Neural cell (in vitro differentiated cells): Measurements from ENCODE around the gene ISG15.

Source experiments
- EP300 ChIP-seq: fragments of 450-650 bp; conservative IDR thresholded peaks from 2 replicates; pipeline ENCODE4 v1.6.1; 2014; ENCODE audit warnings: antibody characterized with exemption, mild to moderate bottlenecking, moderate library complexity; ENCODE audit not compliant: poor library complexity, severe bottlenecking
- EZH2 ChIP-seq: fragments of 200-600, 300-800 bp; shearing (Covaris generic), sonication (generic); IDR thresholded peaks from 2 replicates; pipeline ENCODE4 v1.6.1; 2014; ENCODE audit warnings: antibody characterized with exemption, low read length, borderline replicate concordance, mild to moderate bottlenecking; ENCODE audit not compliant: insufficient read depth, poor library complexity, severe bottlenecking
- MXI1 ChIP-seq: fragments of 450-650 bp; conservative IDR thresholded peaks from 2 replicates; pipeline ENCODE4 v1.6.1; 2014; ENCODE audit warnings: antibody characterized with exemption, mild to moderate bottlenecking; ENCODE audit not compliant: poor library complexity, severe bottlenecking
- POLR2AphosphoS5 ChIP-seq: IDR thresholded peaks from 2 replicates; pipeline ENCODE4 v1.6.1; 2012
- RAD21 ChIP-seq: fragments of 450-650 bp; conservative IDR thresholded peaks from 2 replicates; pipeline ENCODE4 v1.6.1; 2014; ENCODE audit warnings: antibody characterized with exemption, mild to moderate bottlenecking, moderate library complexity
- SMC3 ChIP-seq: fragments of 450-650 bp; conservative IDR thresholded peaks from 2 replicates; pipeline ENCODE4 v1.6.1; 2014; ENCODE audit warnings: antibody characterized with exemption, mild to moderate bottlenecking, moderate library complexity; ENCODE audit not compliant: poor library complexity
- TF ChIP-seq, protein P1 (sequence below): fragments of 450-650 bp; IDR thresholded peaks from 2 replicates; pipeline ENCODE4 v1.5.1; 2014; ENCODE audit warnings: antibody characterized with exemption, mild to moderate bottlenecking, moderate library complexity; ENCODE audit not compliant: poor library complexity, severe bottlenecking
- TF ChIP-seq, protein P2 (sequence below): IDR thresholded peaks from 2 replicates; pipeline ENCODE4 v1.6.1; 2012; ENCODE audit warnings: borderline replicate concordance

DNA sequence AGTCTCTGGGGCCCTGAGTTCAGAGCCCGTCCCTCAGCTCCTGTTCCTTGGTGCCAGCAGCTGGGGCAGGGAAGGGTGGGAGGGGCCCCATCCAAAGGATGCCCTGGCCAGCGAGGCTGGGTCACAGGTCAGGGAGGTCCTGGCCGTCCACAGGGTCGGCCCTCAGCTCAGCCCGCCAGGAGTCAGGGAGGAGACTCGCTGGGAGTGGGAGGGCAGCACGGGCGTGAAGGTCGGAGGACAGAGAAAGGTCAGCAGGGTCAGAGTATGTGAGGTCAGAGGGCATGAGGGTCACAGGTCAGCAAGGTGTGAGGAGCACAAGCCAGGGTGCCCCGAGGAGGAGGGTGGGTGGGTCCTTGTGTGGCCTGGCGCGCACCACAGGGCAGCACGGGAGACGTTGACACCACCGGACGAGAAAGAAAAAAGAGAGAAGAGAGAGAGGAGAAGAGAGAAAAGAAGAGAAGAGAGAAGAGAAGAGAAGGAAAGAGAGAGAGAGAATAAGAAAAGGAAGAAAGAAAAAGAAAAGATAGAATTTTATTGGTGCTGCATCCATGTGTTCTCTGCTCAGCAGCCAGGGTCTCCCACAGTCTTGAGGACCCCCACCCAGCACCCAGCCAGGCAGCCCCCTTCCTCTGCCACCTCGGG lies 38.5 kb upstream of the ISG15 start:
- TF ChIP-seq, protein P1, sequence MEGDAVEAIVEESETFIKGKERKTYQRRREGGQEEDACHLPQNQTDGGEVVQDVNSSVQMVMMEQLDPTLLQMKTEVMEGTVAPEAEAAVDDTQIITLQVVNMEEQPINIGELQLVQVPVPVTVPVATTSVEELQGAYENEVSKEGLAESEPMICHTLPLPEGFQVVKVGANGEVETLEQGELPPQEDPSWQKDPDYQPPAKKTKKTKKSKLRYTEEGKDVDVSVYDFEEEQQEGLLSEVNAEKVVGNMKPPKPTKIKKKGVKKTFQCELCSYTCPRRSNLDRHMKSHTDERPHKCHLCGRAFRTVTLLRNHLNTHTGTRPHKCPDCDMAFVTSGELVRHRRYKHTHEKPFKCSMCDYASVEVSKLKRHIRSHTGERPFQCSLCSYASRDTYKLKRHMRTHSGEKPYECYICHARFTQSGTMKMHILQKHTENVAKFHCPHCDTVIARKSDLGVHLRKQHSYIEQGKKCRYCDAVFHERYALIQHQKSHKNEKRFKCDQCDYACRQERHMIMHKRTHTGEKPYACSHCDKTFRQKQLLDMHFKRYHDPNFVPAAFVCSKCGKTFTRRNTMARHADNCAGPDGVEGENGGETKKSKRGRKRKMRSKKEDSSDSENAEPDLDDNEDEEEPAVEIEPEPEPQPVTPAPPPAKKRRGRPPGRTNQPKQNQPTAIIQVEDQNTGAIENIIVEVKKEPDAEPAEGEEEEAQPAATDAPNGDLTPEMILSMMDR: no peak
- no peak for TF ChIP-seq POLR2AphosphoS5
- no peak for TF ChIP-seq EP300
- no peak for TF ChIP-seq MXI1
- no peak for TF ChIP-seq SMC3
- TF ChIP-seq, protein P2, sequence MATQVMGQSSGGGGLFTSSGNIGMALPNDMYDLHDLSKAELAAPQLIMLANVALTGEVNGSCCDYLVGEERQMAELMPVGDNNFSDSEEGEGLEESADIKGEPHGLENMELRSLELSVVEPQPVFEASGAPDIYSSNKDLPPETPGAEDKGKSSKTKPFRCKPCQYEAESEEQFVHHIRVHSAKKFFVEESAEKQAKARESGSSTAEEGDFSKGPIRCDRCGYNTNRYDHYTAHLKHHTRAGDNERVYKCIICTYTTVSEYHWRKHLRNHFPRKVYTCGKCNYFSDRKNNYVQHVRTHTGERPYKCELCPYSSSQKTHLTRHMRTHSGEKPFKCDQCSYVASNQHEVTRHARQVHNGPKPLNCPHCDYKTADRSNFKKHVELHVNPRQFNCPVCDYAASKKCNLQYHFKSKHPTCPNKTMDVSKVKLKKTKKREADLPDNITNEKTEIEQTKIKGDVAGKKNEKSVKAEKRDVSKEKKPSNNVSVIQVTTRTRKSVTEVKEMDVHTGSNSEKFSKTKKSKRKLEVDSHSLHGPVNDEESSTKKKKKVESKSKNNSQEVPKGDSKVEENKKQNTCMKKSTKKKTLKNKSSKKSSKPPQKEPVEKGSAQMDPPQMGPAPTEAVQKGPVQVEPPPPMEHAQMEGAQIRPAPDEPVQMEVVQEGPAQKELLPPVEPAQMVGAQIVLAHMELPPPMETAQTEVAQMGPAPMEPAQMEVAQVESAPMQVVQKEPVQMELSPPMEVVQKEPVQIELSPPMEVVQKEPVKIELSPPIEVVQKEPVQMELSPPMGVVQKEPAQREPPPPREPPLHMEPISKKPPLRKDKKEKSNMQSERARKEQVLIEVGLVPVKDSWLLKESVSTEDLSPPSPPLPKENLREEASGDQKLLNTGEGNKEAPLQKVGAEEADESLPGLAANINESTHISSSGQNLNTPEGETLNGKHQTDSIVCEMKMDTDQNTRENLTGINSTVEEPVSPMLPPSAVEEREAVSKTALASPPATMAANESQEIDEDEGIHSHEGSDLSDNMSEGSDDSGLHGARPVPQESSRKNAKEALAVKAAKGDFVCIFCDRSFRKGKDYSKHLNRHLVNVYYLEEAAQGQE: no peak
- TF ChIP-seq EZH2: no peak
- TF ChIP-seq RAD21: no peak
